Immature natural killer cell (primary cell): ENCODE data around the gene SLAMF8. TPM values are rescaled to one million over a fixed set of nuclear protein-coding genes. Genes with fewer than 3 reads are reported as not detected.

Experiments used
- DNase-seq, 3 donors: peaks; one replicate each; pipeline ENCODE4 v3.0.0; 2022; ENCODE audit warnings: mixed read lengths in 1 of 3
- H3K27ac Mint-ChIP-seq, 6 donors: one replicate each; pipeline ENCODE4 v1.8.0; 2020; ENCODE audit warnings: mixed read lengths in 6 of 6, mild to moderate bottlenecking in 5 of 6, inconsistent platforms in 4 of 6, moderate library complexity in 3 of 6
- H3K27me3 Mint-ChIP-seq, 3 donors: one replicate each; pipeline ENCODE4 v1.8.0; 2020 to 2021; ENCODE audit warnings: low read depth in 3 of 3, mild to moderate bottlenecking in 3 of 3, mixed read lengths in 3 of 3, moderate library complexity in 3 of 3, inconsistent platforms in 1 of 3
- H3K36me3 Mint-ChIP-seq, 3 donors: one replicate each; pipeline ENCODE4 v1.8.0; 2020; ENCODE audit warnings: mixed read lengths in 3 of 3, inconsistent platforms in 2 of 3, mild to moderate bottlenecking in 2 of 3
- H3K4me1 Mint-ChIP-seq, 2 donors: one replicate each; pipeline ENCODE4 v1.8.0; 2020; ENCODE audit warnings: inconsistent platforms in 2 of 2, mild to moderate bottlenecking in 2 of 2, mixed read lengths in 2 of 2, moderate library complexity in 1 of 2
- H3K4me3 Mint-ChIP-seq, 5 donors: one replicate each; pipeline ENCODE4 v1.8.0; 2020; ENCODE audit warnings: mild to moderate bottlenecking in 5 of 5, mixed read lengths in 5 of 5, inconsistent platforms in 3 of 5, moderate library complexity in 3 of 5
- H3K9me3 Mint-ChIP-seq, 6 donors: one replicate each; pipeline ENCODE4 v1.8.0; 2020; ENCODE audit warnings: mild to moderate bottlenecking in 6 of 6, mixed read lengths in 6 of 6, inconsistent platforms in 4 of 6, moderate library complexity in 3 of 6
- polyA plus RNA-seq, 3 donors: library from polyadenylated mRNA; unstranded; fragments of 300-500 nt; fragmentation: Illumina TruSeq; gene quantifications; one replicate each; pipeline ENCODE4 v1.2.3, GENCODE V29; 2021

Gene SLAMF8
- polyA plus RNA-seq, 3 donors from 2014 or later = 4.0 to 17.1 (median 6.9) TPM

GRCh38 chr1:159859767-159860322 lies 33.2 kb downstream of the SLAMF8 start:
- Mint-ChIP-seq H3K9me3 (no peaks in the 10 kb centered on the region), H3K4me1 (peaks cover 7 to 10% of the 10 kb centered on the region in 2 donors), H3K27ac (peak overlapping the region in 1 of 6 donors; percentile 30)

DNA sequence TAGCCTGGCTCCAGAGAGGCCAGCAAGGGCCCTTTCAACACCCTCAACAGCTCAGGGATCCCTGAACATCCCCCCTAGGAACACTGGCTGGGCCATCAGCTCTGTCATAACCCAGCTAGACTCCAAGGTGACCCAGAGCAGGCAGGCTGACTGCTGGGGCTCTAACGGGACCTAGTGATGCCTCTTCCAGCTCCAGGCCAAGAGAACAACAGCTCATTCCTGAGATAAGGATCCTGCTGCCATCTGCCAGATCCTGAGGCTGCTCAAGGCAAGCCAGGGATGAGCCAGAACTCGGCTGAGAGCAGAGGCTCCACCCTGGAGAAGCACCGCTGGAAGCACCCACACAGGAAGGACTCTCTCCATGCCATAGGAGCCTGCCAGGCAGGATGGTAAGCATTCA lies 33.8 kb downstream of the SLAMF8 start:
- Mint-ChIP-seq H3K36me3 (peaks cover 0 to 4% (median 0%) of the 10 kb centered on the region in 3 donors), H3K4me3 (no peak overlapping the region), H3K27me3 (peaks cover 0 to 6% (median 0%) of the 10 kb centered on the region in 3 donors), H3K4me1 (peaks cover 1 to 6% of the 10 kb centered on the region in 2 donors), H3K9me3 (no peaks in the 10 kb centered on the region), H3K27ac (no peak overlapping the region)
- DNase-seq = no peak

More at GRCh38 chr1:159859767-159860322, 33.2 kb downstream of the SLAMF8 start:
- H3K36me3 Mint-ChIP-seq = peaks cover 0 to 4% (median 0%) of the 10 kb centered on the region in 3 donors
- no peak for DNase-seq
- peaks cover 0 to 5% (median 0%) of the 10 kb centered on the region in 3 donors for H3K27me3 Mint-ChIP-seq
- no peak overlapping the region for H3K4me3 Mint-ChIP-seq

DNA sequence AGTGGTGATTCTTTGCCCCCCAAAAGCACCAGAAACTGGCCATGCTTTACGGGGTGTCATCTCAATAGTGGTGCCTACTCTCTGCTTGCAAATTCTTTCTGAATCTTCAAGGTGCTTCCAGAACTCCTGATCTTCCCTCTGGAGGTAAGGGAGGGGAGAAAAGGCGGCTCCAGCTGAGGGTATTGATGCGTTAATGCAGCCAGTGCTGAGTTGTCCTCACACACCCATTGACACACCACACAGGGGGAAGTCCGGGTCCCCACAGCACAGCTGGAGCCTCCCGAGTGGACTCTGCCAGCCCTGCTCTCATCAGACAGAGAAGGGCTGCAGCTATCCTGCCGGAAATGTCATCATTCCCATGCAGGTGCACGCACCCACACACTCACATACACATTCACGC lies 34.5 kb downstream of the SLAMF8 start:
- H3K27ac Mint-ChIP-seq = no peak overlapping the region
- peaks cover 0 to 6% (median 0%) of the 10 kb centered on the region in 3 donors for H3K27me3 Mint-ChIP-seq
- peaks cover 0 to 4% (median 0%) of the 10 kb centered on the region in 3 donors for H3K36me3 Mint-ChIP-seq
- H3K9me3 Mint-ChIP-seq = no peaks in the 10 kb centered on the region
- DNase-seq = no peak
- no peak overlapping the region for H3K4me3 Mint-ChIP-seq
- H3K4me1 Mint-ChIP-seq = peaks cover 0 to 5% of the 10 kb centered on the region in 2 donors

GRCh38 chr1:159862031-159862430 lies 35.4 kb downstream of the SLAMF8 start:
- no peak for DNase-seq
- H3K27ac Mint-ChIP-seq = no peak overlapping the region
- H3K9me3 Mint-ChIP-seq = no peaks in the 10 kb centered on the region

DNA sequence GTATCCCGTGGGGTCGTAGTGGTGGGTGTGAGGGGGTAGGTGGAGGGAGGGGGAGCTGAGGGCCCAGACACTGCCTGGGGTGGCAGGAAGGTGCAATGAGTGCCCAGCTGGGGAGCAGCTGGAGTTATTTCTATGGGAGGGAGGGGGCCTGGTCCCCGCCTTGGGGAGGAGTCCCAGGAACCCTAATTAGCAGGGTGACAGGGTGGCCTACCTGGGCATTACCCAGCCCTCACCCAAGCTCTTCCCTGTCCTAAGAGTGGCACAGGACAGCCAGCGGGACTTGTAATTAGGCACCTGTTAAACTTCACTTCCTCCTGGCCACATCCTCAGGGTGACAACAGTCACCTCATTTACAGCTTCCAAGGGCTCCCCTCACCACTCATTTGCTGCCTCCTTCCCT lies 35.9 kb downstream of the SLAMF8 start, which contains the start of gene VSIG8:
TSS of gene VSIG8 (minus strand) at position 101 of the 400 bp plus-strand sequence. CDS start 136 bp downstream, outside the sequence.
- H3K27me3 Mint-ChIP-seq = peaks cover 2 to 9% (median 3%) of the 10 kb centered on the region in 3 donors
- no peak within 1 kb of the TSS for H3K4me3 Mint-ChIP-seq
- DNase-seq = no peak
- H3K9me3 Mint-ChIP-seq = no peaks in the 10 kb centered on the region
- peaks cover 0 to 3% of the 10 kb centered on the region in 2 donors for H3K4me1 Mint-ChIP-seq
- H3K27ac Mint-ChIP-seq = no peak within 1 kb of the TSS
- H3K36me3 Mint-ChIP-seq = peaks cover 0 to 7% (median 0%) of the 10 kb centered on the region in 3 donors

More at GRCh38 chr1:159862031-159862430, 35.4 kb downstream of the SLAMF8 start:
- Mint-ChIP-seq H3K36me3 (peaks cover 0 to 5% (median 0%) of the 10 kb centered on the region in 3 donors), H3K27me3 (peaks cover 2 to 9% (median 3%) of the 10 kb centered on the region in 3 donors), H3K4me1 (peaks cover 0 to 2% of the 10 kb centered on the region in 2 donors), H3K4me3 (no peak overlapping the region)

- Mint-ChIP-seq H3K27ac (peak overlapping the region in 1 of 6 donors; percentile 7), H3K4me3 (no peak overlapping the region), H3K27me3 (peaks cover 2 to 8% (median 3%) of the 10 kb centered on the region in 3 donors), H3K4me1 (peaks cover 0 to 3% of the 10 kb centered on the region in 2 donors), H3K36me3 (peaks cover 0 to 7% (median 0%) of the 10 kb centered on the region in 3 donors), H3K9me3 (no peaks in the 10 kb centered on the region)
- no peak for DNase-seq
Observed at GRCh38 chr1:159864262-159864661, 37.6 kb downstream of the SLAMF8 start.

DNA sequence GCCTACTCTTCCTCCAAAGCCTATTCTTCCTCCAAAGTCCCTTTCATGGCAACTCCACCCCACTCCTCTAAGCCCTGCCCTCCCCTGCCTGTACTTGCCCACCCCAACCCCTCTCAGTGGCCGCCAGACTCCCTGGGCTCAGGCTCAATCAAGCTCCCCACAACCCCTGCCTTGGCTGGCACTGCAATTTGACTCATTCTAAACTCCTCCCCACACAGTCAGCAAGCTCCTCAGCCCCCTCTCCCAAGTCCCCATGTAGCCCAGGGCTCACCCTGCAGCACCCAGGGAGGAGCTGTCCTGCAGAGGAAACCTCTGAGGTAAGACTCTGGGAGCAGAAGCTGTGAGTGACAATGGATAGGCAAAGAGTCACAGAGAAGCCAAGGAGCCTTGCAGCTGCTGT lies 39.4 kb downstream of the SLAMF8 start:
- Mint-ChIP-seq H3K27me3 (peaks cover 3 to 10% (median 4%) of the 10 kb centered on the region in 3 donors), H3K4me3 (no peak overlapping the region), H3K4me1 (peaks cover 0 to 3% of the 10 kb centered on the region in 2 donors), H3K36me3 (peaks cover 0 to 7% (median 0%) of the 10 kb centered on the region in 3 donors), H3K27ac (no peak overlapping the region), H3K9me3 (no peaks in the 10 kb centered on the region)
- no peak for DNase-seq

DNA sequence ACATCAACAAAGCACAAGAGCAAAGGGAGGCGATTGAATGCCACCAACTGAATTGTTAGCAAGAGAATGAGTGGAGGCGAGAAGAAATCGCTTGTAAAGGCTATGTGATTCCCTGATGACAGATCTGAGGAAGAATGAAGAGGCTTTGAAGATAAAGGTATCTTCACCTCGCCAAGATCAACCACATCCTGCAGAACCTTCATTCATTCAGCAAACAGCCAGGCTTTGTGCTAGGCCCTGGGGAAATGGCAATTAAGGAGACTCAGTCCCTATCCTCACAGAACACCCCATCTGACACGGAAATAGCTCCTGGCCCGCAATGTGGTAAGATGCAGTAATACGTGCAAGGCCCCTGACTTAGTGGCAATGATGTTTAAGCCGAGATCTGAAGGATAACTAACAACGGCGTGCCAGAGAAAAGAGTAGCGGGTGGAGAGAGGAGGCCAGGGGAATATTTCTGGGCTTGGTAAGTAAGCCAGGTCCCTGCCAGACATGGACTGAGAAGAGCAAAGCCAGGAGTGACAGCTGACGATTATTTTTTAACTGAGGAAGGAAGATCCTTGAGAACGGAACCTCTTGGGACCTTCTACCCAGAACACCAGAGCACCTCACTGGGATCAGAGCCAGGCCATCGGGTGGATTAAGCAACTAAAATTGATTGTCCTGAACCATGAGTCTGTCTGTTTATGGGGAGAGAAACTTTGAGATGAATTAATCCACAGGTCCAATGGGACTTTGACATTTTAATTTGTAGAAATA lies 40.4 kb downstream of the SLAMF8 start:
- Mint-ChIP-seq H3K27ac (no peak overlapping the region), H3K4me3 (no peak overlapping the region), H3K36me3 (peaks cover 0 to 7% (median 4%) of the 10 kb centered on the region in 3 donors), H3K27me3 (peaks cover 4 to 10% (median 4%) of the 10 kb centered on the region in 3 donors), H3K9me3 (no peaks in the 10 kb centered on the region), H3K4me1 (peaks cover 0 to 3% of the 10 kb centered on the region in 2 donors)
- DNase-seq = no peak

DNA sequence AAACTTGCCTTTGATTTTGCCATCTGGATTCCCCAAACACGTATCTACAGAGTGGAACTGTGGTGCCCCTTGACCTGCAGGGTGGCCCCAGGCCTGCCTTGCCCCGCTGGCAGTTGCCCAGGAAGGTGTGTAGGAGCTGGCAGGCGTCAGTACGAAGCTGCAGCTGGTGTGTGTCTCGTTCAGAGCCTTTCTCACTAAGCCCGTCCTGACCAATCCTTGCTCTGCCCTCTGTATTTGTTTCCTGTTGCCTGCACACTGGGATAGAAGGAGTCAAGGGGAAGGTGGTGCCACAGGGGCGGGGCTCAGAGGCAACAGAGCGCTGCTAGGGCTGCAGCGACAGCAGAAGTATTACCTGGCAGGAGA lies 41.0 kb downstream of the SLAMF8 start:
- Mint-ChIP-seq H3K27me3 (peaks cover 4 to 10% (median 8%) of the 10 kb centered on the region in 3 donors), H3K9me3 (no peaks in the 10 kb centered on the region), H3K27ac (no peak overlapping the region), H3K4me1 (peaks cover 0 to 3% of the 10 kb centered on the region in 2 donors), H3K4me3 (no peak overlapping the region), H3K36me3 (peaks cover 0 to 7% (median 4%) of the 10 kb centered on the region in 3 donors)
- DNase-seq = no peak

- Mint-ChIP-seq H3K27ac (no peak overlapping the region), H3K4me3 (no peak overlapping the region), H3K4me1 (peaks cover 0 to 3% of the 10 kb centered on the region in 2 donors), H3K9me3 (no peaks in the 10 kb centered on the region), H3K36me3 (peaks cover 0 to 7% (median 4%) of the 10 kb centered on the region in 3 donors), H3K27me3 (peaks cover 4 to 12% (median 10%) of the 10 kb centered on the region in 3 donors)
- no peak for DNase-seq
Observed at GRCh38 chr1:159868766-159869165, 42.1 kb downstream of the SLAMF8 start.

DNA sequence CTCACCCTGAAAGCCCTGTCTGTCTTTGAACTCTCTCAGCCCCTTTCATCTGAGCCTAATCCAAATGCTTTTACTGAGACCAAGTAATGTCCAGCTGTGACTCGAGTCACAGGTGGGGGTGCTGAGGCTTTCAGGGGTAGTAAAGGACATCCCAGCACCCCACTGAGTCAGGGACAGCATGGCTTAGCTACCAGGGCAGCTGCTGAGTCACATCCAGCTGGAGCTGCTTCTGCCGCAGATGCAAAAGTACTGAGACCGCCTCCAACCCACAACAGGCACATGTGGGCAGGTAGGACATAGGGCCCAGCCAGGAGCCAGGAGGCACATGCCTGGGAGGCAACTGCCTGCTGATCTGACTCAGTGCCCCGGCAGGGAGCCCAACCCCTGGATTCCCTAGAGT lies 42.5 kb downstream of the SLAMF8 start:
- Mint-ChIP-seq H3K27me3 (peaks cover 4 to 12% (median 10%) of the 10 kb centered on the region in 3 donors), H3K4me1 (peaks cover 0 to 3% of the 10 kb centered on the region in 2 donors), H3K27ac (no peak overlapping the region), H3K4me3 (no peak overlapping the region), H3K9me3 (no peaks in the 10 kb centered on the region), H3K36me3 (peaks cover 0 to 7% (median 4%) of the 10 kb centered on the region in 3 donors)
- no peak for DNase-seq

DNA sequence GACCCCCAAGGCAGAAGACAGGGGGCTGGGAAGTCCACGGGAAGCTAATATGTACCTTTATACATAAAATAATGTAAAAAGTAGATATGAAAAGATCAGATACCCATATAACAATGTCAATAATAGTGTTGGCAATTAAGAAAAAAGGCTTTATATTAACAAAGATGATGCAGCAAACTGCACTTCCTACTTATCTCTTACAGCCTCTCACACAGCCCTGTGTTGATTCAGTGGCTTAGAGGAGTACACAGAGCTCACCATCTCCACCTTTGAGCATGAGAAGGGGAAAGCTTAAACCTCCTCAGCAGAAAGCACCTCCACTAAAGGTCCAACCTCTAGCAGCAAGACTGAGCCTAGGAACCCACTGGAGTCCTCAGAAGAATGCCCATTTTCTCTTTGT lies 42.9 kb downstream of the SLAMF8 start:
- peaks cover 0 to 7% (median 4%) of the 10 kb centered on the region in 3 donors for H3K36me3 Mint-ChIP-seq
- H3K27me3 Mint-ChIP-seq = peaks cover 4 to 14% (median 10%) of the 10 kb centered on the region in 3 donors
- peak overlapping the region in 2 of 6 donors; percentile 13 to 24 for H3K27ac Mint-ChIP-seq
- peaks cover 0 to 3% of the 10 kb centered on the region in 2 donors for H3K4me1 Mint-ChIP-seq
- H3K4me3 Mint-ChIP-seq = no peak overlapping the region
- no peaks in the 10 kb centered on the region for H3K9me3 Mint-ChIP-seq
- DNase-seq = no peak

DNA sequence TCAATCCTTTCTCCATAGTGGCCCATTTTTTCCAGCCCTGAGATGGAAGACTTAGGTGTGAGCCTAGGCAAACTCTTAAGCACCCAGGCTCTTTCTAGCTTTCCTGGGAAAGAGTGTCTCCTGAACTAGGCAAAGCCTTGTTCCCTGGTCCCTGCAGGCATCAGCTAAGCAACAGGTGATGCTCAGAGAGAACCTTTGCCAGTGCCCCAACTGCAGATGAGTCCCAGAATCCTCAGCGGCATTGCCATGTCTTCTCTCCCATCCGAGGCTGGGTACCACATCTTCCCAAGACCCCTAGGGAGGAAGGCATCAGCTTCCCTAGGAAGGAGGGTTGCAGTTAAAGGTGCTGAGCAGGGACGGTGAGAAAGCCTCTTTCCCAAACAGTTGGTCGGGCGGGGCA lies 44.0 kb downstream of the SLAMF8 start:
- Mint-ChIP-seq H3K4me1 (peaks cover 0 to 3% of the 10 kb centered on the region in 2 donors), H3K36me3 (peaks cover 0 to 7% (median 4%) of the 10 kb centered on the region in 3 donors), H3K27me3 (peaks cover 5 to 13% (median 10%) of the 10 kb centered on the region in 3 donors), H3K27ac (no peak overlapping the region), H3K4me3 (no peak overlapping the region), H3K9me3 (no peaks in the 10 kb centered on the region)
- no peak for DNase-seq

- DNase-seq = no peak
- Mint-ChIP-seq H3K36me3 (peaks cover 0 to 4% (median 0%) of the 10 kb centered on the region in 3 donors), H3K27ac (no peak overlapping the region), H3K27me3 (peaks cover 4 to 12% (median 10%) of the 10 kb centered on the region in 3 donors), H3K4me1 (no peaks in the 10 kb centered on the region), H3K9me3 (no peaks in the 10 kb centered on the region), H3K4me3 (no peak overlapping the region)
Observed at GRCh38 chr1:159872891-159873290, 46.2 kb downstream of the SLAMF8 start.
